NCI-H82 treated with DMSO at 0.1 percent for 48 hours (cell line): ENCODE measurements around the gene BICC1.

Experiments used
- DNase-seq: peaks from one replicate; lab custom pipeline; 2025; ENCODE audit not compliant: unreplicated experiment; lab: John Stamatoyannopoulos, UW

BICC1 gene

DNA sequence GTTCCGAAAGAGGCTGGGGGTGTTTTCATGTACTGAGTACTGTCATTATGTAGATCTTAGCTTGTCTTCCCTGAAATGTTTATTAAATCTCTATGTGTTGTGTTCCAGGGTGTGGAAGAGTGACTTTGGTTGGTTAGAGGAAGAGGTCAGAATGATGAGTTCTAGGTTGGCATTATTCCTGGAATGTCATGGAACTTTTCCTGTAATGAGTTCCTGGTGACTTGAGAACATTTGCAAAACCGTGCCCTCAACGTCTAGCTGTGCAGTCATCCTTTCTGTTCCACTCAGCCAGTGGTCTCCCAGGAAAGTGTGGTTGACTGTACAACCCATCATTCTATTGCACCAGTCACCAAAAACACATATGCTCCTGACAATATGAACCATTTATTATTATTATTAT lies 129.6 kb downstream of the BICC1 start:
- no peak for DNase-seq

- peak; percentile 75 for DNase-seq
Observed at GRCh38 chr10:58642916-58643428, 130.3 kb downstream of the BICC1 start.

- DNase-seq, result no peak
Observed at GRCh38 chr10:58644311-58644710, 131.6 kb downstream of the BICC1 start.

- DNase-seq, result no peak
Observed at GRCh38 chr10:58645416-58646146, 132.9 kb downstream of the BICC1 start.

DNA sequence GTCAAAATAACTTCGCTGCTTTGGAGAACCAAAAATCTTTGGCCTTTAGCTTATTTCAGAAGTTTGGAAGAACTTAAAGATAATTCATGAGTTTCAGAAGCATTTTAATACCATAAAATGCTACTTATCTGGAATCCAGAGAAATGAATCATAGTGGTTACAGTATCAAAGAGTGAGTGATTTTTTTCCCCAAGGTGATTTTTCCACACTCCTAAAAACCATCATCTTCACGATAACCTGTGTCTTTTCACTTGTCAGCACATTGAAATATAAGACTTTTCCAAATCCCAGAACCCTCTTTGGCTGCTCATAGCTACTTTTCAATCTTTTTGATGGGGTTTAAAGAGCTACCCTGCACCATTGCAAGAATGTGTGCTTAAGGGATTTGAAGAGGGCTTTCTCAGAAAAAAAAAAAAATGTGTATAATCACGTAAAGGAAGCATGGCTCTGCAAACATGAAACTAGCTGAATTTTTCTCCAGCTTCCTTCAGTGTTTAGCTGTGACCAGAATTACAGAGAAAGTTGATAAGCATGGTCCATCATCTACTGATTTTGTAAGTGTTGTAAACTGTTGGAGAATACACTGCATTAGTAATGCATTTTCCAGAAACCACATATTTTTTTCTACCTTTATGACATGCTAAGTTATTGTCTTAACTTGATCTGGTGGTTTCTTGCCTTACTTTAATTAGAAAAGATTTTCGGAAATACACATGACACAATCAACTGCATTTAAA lies 134.9 kb downstream of the BICC1 start:
- no peak for DNase-seq

- no peak for DNase-seq
Observed at GRCh38 chr10:58648131-58648530, 135.5 kb downstream of the BICC1 start.

GRCh38 chr10:58651040-58651439 lies 138.4 kb downstream of the BICC1 start:
- peak; percentile 46 for DNase-seq

DNA sequence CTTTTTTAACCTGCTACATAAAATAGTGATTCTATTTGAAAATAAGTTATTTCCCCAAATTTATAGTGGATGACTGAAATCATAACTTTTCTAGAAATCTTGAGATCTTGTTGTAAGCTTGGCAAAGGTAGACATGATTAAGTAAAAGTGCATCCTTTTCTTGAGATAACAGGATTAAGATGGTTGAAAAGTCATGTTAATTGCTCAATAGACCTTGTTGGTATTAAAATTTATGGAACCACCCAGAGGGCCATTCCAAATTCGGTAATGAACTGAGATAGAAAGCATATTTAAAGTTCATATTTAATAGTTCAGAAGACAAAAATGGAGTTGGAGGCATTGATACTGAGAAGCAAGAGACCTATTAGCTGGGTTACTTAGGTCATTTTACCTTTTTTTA lies 139.1 kb downstream of the BICC1 start:
- no peak for DNase-seq

- DNase-seq, result no peak
Observed at GRCh38 chr10:58653139-58653538, 140.5 kb downstream of the BICC1 start.

DNA sequence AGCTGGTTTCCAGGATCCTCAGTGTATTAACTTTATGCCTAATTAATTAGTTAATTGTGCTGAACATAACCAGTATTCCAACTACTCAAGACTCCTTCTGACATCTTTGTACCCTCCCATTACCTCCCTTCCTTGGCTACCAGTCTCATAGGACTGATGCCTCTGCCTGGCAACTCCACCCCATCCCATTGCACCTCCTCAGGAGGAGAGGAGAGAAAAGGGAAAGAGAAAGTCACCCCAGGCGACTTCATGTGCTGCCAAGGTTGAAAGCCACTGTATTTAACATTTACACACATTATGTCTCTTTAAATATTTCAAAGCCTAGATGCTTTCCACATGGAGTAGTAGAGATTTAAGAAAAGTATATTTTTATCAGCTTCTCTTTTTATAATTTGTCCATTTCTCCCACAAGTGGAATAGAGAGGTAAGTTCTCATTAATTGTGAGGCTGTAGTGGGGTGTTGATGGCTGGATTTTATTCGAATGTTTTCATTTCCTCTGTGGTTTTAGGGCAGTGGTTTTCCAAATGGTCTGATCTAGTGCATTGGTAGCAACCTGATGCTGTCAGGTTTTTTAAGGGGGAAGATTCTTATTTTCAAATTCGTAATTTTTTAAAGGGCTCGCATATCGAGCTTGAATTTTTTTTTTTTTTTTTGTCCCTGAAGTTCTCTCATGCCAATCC lies 148.0 kb downstream of the BICC1 start:
- no peak for DNase-seq

DNA sequence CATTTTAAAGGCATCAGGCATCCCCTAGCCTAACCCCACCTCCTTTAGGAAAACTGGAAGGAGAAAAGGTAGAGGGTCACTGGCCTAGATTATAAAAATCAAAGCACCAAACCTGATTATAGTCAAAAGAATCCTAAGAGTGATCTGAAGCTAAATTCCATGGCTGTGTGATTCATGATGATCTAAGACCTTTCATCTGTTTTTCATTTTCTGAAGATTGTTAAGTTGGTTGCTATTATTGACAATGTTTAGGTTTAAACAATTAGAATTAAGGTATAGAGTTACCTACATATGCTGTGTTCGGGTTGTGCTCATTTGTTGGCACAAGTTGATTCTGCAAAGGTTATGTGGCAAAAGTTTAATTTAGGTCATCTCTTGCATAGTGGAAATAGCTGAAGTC lies 148.7 kb downstream of the BICC1 start:
- no peak for DNase-seq

- no peak for DNase-seq
Observed at GRCh38 chr10:58661902-58662301, 149.2 kb downstream of the BICC1 start.

GRCh38 chr10:58662314-58662713 lies 149.6 kb downstream of the BICC1 start:
- no peak for DNase-seq

- DNase-seq, result no peak
Observed at GRCh38 chr10:58665361-58665760, 152.7 kb downstream of the BICC1 start.

- no peak for DNase-seq
Observed at GRCh38 chr10:58666024-58666423, 153.4 kb downstream of the BICC1 start.

GRCh38 chr10:58667658-58668310 lies 155.1 kb downstream of the BICC1 start:
- DNase-seq, result no peak

DNA sequence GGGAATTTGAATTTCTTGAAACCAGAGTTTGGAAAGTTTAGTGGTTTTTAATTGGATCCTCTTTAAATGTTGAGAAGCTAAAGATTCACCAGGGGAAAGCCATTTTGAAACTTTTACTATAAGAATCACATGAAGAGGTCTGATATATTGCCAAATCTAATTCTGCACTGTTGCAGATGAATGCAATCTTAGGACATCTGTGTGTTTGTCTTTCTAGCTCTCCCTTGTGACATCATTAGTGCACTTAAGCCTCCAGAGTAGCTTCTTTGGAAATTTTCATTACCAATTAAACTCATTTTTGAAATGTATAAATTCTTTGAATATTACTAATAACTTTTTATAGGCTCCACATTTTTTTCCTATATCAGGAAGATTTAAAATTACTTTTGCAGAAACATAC lies 160.2 kb downstream of the BICC1 start:
- DNase-seq, result no peak

DNA sequence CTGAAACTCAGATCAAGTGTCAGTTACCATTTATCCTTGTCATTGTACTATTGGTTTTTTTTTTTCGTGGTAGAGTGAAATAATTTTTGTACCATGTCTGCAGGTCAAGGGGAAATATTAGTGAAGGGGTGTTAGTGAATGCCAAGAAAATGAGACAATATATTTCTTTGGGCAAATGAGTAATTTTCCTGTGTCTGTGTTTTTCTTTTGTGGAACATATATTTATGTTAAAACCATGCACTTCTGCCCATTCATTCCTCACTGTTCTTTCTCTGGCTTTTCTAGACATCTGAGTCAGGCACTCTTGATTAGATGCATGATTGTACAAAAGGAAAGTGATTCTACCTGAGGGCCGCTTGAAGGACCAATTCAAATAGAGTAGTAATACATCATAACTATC lies 161.6 kb downstream of the BICC1 start:
- no peak for DNase-seq

DNA sequence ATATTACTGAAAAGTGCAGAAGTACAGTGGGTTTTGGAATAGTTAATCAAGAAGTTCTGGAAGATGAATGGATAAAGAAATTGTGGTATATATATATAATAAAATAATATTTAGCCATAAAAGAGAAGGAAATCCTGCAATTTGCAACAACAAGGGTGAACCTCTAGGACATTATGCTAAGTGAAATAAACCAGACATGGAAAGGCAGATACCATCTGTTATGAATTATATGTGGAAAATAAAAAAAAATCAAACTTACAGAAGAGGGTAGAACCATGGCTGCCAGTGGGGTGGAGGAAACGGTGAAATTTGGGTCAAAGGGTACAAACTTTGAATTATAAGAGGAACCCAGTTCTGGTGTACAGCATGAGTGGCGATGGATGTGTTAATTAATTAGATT lies 162.6 kb downstream of the BICC1 start:
- no peak for DNase-seq

DNA sequence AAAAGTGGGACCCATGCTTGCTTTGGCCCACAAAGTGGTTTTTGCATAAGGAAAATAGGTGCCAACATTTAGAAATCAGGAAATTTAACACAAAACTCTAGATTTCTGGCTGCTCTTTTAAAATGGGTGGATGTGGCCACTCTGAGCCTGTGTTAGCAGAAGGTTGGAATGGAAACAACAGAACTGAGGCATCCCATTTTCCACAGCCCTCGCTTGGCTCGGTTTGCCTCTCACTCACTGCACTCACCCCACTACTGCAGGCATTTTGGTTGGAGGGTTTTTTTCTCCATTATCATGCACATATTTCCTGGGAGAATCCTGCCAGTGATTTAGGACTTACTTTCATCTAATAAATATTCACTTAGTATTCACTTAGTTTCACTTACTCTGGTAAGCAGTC lies 178.9 kb downstream of the BICC1 start:
- no peak for DNase-seq

DNA sequence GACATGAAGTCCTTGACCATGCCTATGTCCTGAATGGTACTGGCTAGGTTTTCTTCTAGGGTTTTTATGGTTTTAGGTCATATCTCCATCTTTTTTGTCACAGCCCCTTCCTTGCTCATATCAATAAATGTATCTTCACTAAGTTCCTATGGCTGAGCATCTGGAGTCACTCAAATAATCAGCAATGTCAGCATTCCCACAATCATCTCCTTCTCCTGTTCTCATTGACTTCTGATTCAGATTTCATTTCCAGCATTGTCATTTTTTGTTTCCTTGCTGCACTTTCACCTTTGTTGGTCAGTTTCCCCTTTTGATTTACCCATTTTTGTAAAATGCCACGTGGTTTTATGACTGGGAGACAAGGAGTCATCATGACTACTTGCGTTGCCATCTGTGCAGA lies 181.2 kb downstream of the BICC1 start:
- DNase-seq, result no peak
